GM12878 (cell line): ENCODE measurements around the gene NARF. TPM values are rescaled to one million over a fixed set of nuclear protein-coding genes. Genes with fewer than 3 reads are reported as not detected.
A peak's percentile ranks its signal among the peaks of the same experiment; 100 is the strongest.

Experiments used
- CEBPB ChIP-seq, 2 experiments: fragments of 150-350 bp in 1 of 2; IDR thresholded peaks; 2 replicates each; pipeline ENCODE4 v1.6.1; 2012 to 2014; ENCODE audit warnings: low read depth in 2 of 2, low read length in 2 of 2, borderline replicate concordance in 1 of 2, inconsistent platforms in 1 of 2
- CHD2 ChIP-seq: IDR thresholded peaks from 2 replicates; pipeline ENCODE4 v1.6.1; 2011; ENCODE audit warnings: low read depth, low read length, improper control_type of control experiment, borderline replicate concordance
- CREM ChIP-seq: IDR thresholded peaks from 2 replicates; pipeline ENCODE4 v1.6.1; 2014; ENCODE audit warnings: antibody characterized with exemption, low read depth
- EGR1 ChIP-seq, 2 experiments: IDR thresholded peaks; 1 replicate in 1 of 2; 2 replicates in 1 of 2; pipeline ENCODE4 v1.6.1; 2011 to 2012; ENCODE audit warnings: low read depth in 2 of 2, low read length in 2 of 2, borderline replicate concordance in 1 of 2, mild to moderate bottlenecking in 1 of 2, moderate library complexity in 1 of 2
- HDAC2 ChIP-seq: fragments of 200-600 bp; sonication (generic); IDR thresholded peaks from 2 replicates; pipeline ENCODE4 v1.6.1; 2017
- MEF2A ChIP-seq: IDR thresholded peaks from 2 replicates; pipeline ENCODE4 v1.6.1; 2011; ENCODE audit warnings: low read depth, mild to moderate bottlenecking, low read length, moderate library complexity; ENCODE audit not compliant: insufficient read depth
- NFYA ChIP-seq: IDR thresholded peaks from 2 replicates; pipeline ENCODE4 v1.6.1; 2011; ENCODE audit warnings: low read depth, mild to moderate bottlenecking, low read length, improper control_type of control experiment, borderline replicate concordance
- NR2F1 ChIP-seq: fragments of 450-650 bp; conservative IDR thresholded peaks from 2 replicates; pipeline ENCODE4 v1.6.1; 2017; ENCODE audit warnings: mild to moderate bottlenecking
- POU2F2 ChIP-seq: IDR thresholded peaks from 3 replicates; pipeline ENCODE4 v1.6.1; 2011; ENCODE audit warnings: low read depth, mild to moderate bottlenecking, low read length, borderline replicate concordance
- SMARCA5 ChIP-seq: fragments of 450-650 bp; IDR thresholded peaks from 2 replicates; pipeline ENCODE4 v1.6.1; 2017; ENCODE audit warnings: mild to moderate bottlenecking
- SREBF2 ChIP-seq: IDR thresholded peaks from 2 replicates; pipeline ENCODE4 v1.6.1; 2012; ENCODE audit warnings: mild to moderate bottlenecking, low read length
- TCF3 ChIP-seq: IDR thresholded peaks from 2 replicates; pipeline ENCODE4 v1.6.1; 2012; ENCODE audit warnings: low read depth, mild to moderate bottlenecking, low read length, borderline replicate concordance; ENCODE audit not compliant: insufficient read depth
- ZNF217 ChIP-seq: fragments of 450-650 bp; IDR thresholded peaks from 2 replicates; pipeline ENCODE4 v1.6.1; 2017; ENCODE audit warnings: antibody characterized with exemption, mild to moderate bottlenecking
- ZNF24 ChIP-seq: fragments of 450-650 bp; IDR thresholded peaks from 2 replicates; pipeline ENCODE4 v1.6.1; 2017; ENCODE audit warnings: antibody characterized with exemption, mild to moderate bottlenecking
- ZNF687 ChIP-seq: fragments of 450-650 bp; IDR thresholded peaks from 2 replicates; pipeline ENCODE4 v1.6.1; 2017; ENCODE audit warnings: mild to moderate bottlenecking, moderate library complexity
- polyA plus RNA-seq, 11 experiments: library from polyadenylated mRNA; depleted of rRNA in 4 of 11; unstranded in 6 of 11; stranded (reverse) in 5 of 11; fragments of >200 nt; fragmentation: Nextera tagmentation in 4 of 11; fragmentation: Illumina TruSeq in 1 of 11; extraction: Ambion mirVana in 4 of 11; extraction: Trizol in 1 of 11; gene quantifications; 1 replicate in 1 of 11; 2 replicates in 10 of 11; pipeline versions ENCODE4 v1.2.1 to v1.2.3, GENCODE V29; 2011 to 2016; ENCODE audit warnings: inconsistent platforms in 2 of 11, missing spikeins in 2 of 11, low read depth in 1 of 11
- total RNA-seq, 4 experiments: library from RNA; depleted of rRNA in 3 of 4; stranded (reverse); fragments of >200 nt in 3 of 4; fragmentation: Illumina TruSeq in 1 of 4; extraction: Trizol in 1 of 4; gene quantifications; 2 replicates each; pipeline versions ENCODE4 v1.2.1 to v1.2.3, GENCODE V29; 2013 to 2021

NARF gene
- total and polyA plus RNA-seq, 10 of the 15 experiments (the other 5 are each of a cell fraction or from before 2014, with no cell fraction given), result 16.7 to 126 (median 47.5) TPM

GRCh38 chr17:82518826-82519810 lies 60.6 kb downstream of the NARF start, which contains the start of gene FOXK2 (continued):
- TF ChIP-seq CHD2, result peak; percentile 89
- TF ChIP-seq MEF2A, result 0 out of 2 replicates have a peak, but pooled peaks have one; percentile 51
- peak; percentile 92 for TF ChIP-seq ZNF687
- TF ChIP-seq NR2F1, result peak; percentile 90
- peak; percentile 38; the same call in 1 of the 2 replicates for TF ChIP-seq ZNF24
- TF ChIP-seq ZNF217, result peak; percentile 90
- peak; percentile 86 for TF ChIP-seq SMARCA5
- TF ChIP-seq EGR1 (IDR thresholded peaks at IDR 0.05; ENCODE audit: borderline replicate concordance in 1 of 2, low read depth in 2 of 2, low read length in 2 of 2), result peak; percentile 42 to 95; a peak in 2 of 3 replicates
- 0 out of 2 replicates have a peak, but pooled peaks have one; percentile 62 for TF ChIP-seq TCF3
- TF ChIP-seq POU2F2, result peak; percentile 61; the same call in 1 of the 3 replicates
- no peak for TF ChIP-seq CEBPB (IDR thresholded peaks at IDR 0.05; ENCODE audit: borderline replicate concordance in 1 of 2, low read depth in 2 of 2, low read length in 2 of 2)
- peak; percentile 33; the same call in 1 of the 2 replicates for TF ChIP-seq SREBF2
- TF ChIP-seq HDAC2, result peak; percentile 32; the same call in 1 of the 2 replicates
- peak; percentile 19; the same call in 1 of the 2 replicates for TF ChIP-seq NFYA
- TF ChIP-seq CREM, result peak; percentile 52
